Stimulated activated naive CD8-positive, alpha-beta T cell treated with anti-CD3 and anti-CD28 coated beads, Interleukin-15, Interleukin-2, amounts not matched to agents 100 U/mL and 50 U/mL, for 24 hours (primary cell): ENCODE data around the gene ITIH2.
A peak's percentile ranks its signal among the peaks of the same experiment; 100 is the strongest.
"Not testable (repeated sequence)": the region's sequence is repeated elsewhere in the genome, so short reads cannot be mapped to it uniquely, and the experiment has no call there.

Experiments used
- ATAC-seq: fragments of 150-1000 bp; cut with Tn5 transposase; one replicate; pipeline ENCODE4 v1.10.0; 2021
- DNase-seq: peaks from one replicate; pipeline ENCODE4 v3.0.0; 2021

The ITIH2 gene, protein sequence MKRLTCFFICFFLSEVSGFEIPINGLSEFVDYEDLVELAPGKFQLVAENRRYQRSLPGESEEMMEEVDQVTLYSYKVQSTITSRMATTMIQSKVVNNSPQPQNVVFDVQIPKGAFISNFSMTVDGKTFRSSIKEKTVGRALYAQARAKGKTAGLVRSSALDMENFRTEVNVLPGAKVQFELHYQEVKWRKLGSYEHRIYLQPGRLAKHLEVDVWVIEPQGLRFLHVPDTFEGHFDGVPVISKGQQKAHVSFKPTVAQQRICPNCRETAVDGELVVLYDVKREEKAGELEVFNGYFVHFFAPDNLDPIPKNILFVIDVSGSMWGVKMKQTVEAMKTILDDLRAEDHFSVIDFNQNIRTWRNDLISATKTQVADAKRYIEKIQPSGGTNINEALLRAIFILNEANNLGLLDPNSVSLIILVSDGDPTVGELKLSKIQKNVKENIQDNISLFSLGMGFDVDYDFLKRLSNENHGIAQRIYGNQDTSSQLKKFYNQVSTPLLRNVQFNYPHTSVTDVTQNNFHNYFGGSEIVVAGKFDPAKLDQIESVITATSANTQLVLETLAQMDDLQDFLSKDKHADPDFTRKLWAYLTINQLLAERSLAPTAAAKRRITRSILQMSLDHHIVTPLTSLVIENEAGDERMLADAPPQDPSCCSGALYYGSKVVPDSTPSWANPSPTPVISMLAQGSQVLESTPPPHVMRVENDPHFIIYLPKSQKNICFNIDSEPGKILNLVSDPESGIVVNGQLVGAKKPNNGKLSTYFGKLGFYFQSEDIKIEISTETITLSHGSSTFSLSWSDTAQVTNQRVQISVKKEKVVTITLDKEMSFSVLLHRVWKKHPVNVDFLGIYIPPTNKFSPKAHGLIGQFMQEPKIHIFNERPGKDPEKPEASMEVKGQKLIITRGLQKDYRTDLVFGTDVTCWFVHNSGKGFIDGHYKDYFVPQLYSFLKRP

DNA sequence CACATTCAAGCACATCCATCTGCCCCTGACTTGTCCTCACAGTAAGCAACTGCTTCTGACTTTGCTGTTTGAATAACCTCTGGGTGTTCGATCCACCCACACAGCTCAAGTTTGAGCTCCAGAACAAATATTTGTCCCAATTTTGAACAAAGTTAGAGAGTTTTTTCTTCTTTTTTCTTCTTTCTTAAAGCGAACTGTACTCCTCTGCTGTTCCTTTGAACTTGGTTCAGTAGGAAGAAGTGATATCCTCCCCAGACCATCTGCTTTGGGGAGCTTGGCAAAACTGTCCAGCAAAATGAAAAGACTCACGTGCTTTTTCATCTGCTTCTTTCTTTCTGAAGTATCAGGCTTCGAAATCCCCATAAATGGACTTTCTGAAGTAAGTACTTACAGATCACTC lies at the start of gene ITIH2:
Gene ITIH2, plus strand, starts transcription at position 177 of the 400 bp plus-strand sequence. Its CDS starts 119 bp downstream, at position 296.
- DNase-seq (no peak), ATAC-seq (no peak)

GRCh38 chr10:7657079-7657478 lies 46.0 kb upstream of the ITIH2 start:
- ATAC-seq, DNase-seq: not testable (repeated sequence)

- ATAC-seq: no peak
- DNase-seq: no peak
Measured at GRCh38 chr10:7657552-7657951, 45.6 kb upstream of the ITIH2 start.

DNA sequence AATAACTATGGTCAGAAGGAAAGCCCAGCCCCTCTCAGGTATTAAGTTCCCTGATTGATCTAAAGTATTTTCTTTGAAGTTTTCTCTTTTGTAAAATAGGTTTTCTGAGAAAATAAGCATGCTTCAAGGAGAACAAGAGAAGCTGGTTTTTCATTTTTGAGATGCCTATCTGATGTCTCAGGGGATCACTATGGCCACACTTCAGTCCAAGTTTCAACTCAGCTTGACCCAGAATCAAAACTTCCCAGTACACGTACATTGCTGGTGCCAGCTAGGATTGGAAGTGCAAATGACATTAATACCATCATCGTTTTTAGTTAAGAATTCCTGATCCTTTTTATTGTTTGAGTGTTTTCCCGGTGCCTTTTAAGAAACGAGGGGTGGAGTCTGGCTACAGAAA lies 43.6 kb upstream of the ITIH2 start:
- ATAC-seq (no peak), DNase-seq (no peak)

- ATAC-seq (no peak), DNase-seq (no peak)
Measured at GRCh38 chr10:7662522-7662921, 40.6 kb upstream of the ITIH2 start.

- ATAC-seq (no peak), DNase-seq (no peak)
Measured at GRCh38 chr10:7664707-7665106, 38.4 kb upstream of the ITIH2 start.

DNA sequence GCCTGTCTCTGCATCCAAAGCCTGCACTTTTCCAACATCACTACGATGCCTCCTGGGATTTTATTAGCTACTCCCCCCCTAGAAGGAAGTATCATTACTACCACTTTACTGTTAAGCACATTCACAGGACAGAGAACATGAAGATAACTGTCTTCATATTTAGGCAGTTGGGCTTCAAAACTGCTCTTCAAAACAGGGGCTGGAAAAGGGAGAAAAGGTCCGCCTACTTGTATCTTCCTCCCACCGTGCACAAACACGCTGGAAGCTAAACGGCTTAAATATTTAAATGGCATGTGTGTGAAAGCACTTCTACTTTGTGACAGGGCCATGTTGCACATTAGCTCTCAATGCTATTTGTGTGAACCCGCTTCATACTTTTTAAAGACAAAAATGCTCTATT lies 37.3 kb upstream of the ITIH2 start:
- no peak for ATAC-seq
- DNase-seq: no peak

DNA sequence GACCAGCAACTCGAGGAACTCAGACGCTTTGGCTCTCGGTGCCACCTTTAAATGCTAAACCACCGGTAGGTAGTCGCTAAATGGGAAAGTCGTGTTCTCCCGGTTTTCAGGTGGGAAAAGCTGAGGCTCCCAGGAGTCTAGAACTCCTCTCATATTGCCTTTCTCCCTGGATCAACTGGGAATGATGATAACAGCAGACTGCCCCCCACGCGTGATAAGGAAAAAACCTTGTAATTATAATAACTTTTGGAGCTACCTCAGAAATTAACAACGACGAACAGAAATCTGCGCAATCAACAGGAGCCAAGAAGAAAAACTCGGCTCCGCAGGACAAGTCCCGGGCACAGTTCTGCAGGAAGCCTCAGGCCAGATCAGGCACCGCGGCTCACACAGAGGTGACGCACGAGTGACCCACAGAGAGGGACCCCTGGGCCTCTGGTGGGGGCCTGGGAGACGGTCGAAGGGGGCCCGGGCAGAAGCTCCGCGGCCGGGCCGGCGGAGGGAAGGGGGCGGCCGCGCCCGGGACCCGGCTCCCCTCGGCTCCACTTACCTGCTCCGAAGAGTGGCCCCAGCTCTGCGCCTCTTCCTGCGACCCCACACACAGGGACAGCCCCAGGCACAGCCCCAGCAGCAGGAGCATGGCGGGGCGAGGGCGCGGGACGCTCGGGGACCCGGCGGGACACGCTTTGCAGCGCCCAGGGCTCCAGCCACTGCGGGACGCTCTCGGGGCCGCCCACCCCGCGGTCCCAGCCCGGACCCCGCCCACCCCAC lies 36.7 kb upstream of the ITIH2 start, which contains the start of gene ITIH5:
Gene ITIH5, minus strand, starts transcription at position 714 of the 771 bp plus-strand sequence. Its CDS starts 74 bp downstream, at position 640.
- DNase-seq (no peak), ATAC-seq (peak; percentile 59)

DNA sequence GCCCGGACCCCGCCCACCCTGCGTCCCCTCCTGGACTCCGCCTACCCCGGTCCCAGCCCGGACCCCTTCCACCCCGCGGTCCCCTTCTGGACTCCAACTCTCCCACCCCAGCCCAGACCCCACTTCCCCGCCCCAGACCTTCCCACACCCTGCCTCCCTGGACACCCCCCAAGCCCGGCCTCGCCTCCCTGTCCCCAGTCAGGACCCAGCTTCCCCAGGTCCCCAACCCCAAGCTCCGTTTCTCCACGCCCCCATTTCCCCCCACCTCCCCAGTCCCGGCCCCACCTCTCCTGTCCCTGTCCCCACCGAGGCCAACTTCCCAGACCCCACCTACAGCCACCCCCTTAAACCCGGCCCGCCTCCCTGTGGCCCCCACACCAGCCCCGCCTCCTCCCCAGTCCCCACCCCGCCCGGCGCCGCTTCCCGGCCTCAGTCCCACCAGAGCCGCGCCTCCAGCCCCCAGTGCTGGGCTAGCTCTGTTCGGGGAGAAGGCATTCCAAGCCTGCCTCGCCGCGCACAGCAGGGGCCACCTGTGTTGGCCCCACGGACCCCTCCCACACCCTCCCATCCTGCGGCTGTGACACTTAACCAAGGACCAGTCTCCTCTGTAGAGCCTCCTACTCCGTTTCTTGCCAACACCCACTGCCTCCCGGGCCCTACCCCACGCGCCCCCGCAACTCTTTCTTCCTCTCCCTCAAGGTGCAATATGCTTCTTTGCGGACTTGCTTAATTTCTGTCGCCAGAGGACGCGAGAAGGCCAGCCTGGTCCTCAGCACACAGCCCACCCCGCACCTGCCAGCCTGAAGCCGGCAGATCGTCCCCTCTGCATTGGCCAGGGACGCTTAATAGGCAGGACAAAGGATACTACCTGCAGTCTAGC lies 35.6 kb upstream of the ITIH2 start:
- DNase-seq: no peak
- peak; percentile 49 for ATAC-seq

DNA sequence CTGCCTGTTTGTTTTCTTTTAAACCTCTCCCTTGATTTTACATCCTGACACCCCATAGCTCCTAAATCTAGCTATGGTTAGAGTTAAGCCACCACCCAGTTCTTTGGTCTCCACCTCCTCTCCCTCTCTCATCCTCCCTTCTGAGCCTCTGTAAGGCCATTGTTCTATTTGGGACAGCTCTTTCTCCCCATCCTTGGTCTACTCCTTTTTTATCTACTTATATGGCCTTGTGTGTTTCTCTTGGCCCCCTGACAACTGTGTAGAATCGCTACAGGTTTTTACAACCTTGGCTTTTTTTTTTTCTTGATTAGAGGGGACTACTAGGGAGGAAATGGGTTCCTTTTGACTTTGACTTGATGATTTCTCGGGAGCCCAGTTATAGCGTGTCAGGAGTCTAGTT lies 33.0 kb upstream of the ITIH2 start:
- DNase-seq (no peak), ATAC-seq (no peak)

DNA sequence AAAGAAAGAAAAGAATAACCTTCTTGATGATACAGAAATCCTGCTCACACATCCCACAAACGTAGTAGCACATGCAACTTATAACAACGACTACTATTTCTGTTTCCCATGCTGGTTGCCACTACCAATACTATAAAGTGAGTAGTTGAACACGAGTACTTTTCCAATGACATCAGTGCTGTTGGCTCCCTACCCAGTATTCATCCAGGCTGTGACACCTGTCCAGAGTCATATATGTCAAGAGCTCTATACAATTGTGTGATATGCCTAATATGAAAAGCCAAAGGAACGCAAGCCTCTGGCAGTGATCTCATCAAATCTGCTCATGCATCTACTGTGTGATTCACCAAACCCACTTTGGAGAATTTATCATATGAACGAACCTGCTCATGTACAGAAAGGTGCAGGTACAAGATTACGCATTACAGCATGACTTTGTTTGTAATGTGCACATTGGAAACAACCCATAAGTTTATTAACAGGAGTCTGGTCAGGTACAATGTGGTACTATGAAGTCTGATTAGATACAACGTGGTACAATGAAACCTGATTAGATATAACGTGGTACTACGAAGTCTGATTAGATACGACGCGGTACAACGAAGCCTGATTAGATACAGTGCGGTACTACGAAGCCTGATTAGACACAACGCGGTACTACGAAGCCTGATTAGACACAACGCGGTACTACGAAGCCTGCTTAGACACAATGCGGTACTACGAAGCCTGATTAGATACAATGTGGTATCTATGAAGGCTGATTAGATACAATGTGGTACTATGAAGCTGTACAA lies 30.6 kb upstream of the ITIH2 start:
- ATAC-seq (no peak), DNase-seq (no peak)

- no peak for DNase-seq
- ATAC-seq: no peak
Measured at GRCh38 chr10:7679256-7679655, 23.9 kb upstream of the ITIH2 start.

DNA sequence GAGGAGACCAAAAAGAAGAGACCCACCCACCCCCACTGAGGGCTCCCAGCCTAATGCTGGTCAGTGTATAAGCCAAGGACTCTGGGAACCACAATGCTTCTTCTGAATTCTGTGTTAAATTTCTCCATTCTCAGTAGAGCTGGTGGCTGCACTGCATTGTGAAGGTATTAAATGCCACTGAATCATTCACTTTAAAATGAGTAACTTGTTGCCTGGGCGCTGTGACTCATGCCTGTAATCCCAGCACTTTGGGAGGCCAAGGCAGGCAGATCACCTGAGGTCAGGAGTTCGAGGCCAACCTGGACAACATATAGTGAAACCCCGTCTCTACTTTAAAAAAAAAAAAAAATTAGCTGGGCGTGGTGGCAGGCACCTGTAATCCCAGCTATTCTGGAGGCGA lies 23.0 kb upstream of the ITIH2 start:
- not testable (repeated sequence) for DNase-seq
- ATAC-seq: peak; percentile 49

DNA sequence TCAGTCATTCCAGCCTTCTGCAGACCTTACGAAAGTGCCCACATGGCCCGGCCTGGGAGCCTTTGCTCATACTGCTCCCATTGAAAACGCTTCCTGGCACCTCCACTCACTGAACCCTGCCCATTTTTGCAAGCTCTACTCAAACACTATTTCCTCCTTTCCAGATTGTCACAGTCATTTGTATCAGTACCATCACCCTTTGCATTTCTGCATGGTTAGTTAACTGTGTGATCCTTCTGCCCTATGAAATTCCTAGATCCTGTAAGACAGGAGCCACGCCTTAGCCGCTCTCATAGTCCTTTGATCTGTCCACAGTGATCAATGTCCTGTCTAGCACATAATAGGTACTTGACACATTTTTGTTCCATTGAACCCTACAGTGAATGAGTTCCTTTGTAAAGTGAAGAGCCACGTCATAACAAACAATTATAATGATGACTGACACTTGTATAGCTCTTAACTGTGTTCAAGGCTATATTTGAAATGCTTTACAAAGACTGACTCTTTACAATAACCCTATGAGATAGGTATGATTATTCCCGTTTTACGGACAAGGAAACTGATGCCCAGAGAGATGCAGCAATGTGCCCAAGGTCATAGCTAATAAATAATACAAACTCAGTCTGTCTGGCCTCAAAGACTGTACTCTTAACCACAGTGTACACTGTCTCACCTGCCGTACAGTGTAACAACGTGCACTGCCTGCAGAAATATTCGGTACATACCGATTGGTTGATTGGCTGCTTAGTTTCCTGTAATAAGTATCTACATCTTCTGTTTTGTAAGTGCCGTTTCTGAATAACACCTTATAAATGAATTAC lies 16.6 kb upstream of the ITIH2 start:
- no peak for ATAC-seq
- no peak for DNase-seq

- ATAC-seq: peak; percentile 92
- peak; percentile 75 for DNase-seq
Measured at GRCh38 chr10:7687228-7687907, 15.7 kb upstream of the ITIH2 start.

GRCh38 chr10:7689591-7689990 lies 13.5 kb upstream of the ITIH2 start:
- DNase-seq (no peak), ATAC-seq (no peak)

DNA sequence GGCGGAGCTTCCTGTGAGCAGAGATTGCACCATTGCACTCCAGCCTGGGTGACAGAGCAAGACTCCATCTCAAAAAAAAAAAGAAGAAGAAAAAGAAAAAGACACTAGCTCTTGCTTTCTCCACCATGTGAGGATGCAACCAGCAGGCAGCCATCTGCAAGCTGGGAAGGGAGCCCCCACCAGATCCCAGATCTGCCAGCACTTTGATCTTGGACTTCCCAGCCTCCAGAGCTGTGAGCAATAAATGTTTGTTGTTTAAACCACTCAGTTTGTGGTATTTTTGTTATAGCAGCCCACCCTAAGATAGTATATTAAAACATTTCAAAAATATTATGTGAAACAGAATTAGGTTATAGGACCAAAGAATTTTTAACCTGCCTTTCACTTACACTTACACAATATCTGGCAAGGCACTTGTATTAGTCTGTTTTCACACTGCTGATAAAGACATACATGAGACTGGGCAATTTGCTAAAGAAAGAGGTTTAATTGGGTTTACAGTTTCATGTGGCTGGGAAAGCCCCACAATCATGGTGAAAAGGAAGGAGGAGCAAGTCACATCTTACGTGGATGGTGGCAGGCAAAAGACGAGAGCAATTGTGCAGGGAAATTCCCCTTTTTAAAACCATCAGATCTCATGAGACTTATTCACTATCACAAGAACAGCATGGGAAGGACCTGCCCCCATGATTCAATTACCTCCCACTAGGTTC lies 12.1 kb upstream of the ITIH2 start:
- DNase-seq, ATAC-seq: not testable (repeated sequence)

DNA sequence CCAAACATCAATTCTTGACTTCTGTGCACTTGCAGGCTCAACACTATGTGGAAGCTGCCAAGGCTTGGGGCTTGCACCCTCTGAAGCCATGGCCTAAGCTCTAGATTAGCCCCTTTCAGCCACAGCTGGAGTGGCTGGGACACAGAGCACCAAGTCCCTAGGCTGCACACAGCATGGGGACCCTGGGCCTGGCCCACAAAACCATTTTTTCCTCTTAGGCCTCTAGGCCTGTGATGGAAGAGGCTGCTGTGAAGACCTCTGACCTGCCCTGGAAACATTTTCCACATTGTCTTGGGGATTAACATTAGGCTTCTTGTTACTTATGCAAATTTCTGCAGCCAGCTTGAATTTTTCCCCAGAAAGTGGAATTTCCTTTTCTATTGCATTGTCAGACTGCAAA lies 10.7 kb upstream of the ITIH2 start:
- ATAC-seq, DNase-seq: not testable (repeated sequence)
